ENCODE results near the gene ZNF764. TPM values are rescaled to one million over a fixed set of nuclear protein-coding genes. Genes with fewer than 3 reads are reported as not detected.

The ZNF764 gene
- total and polyA plus RNA-seq, 9 of the 15 experiments (the other 6 are each of a cell fraction or from before 2014, with no cell fraction given): 0.69 to 10.1 (median 4.1) TPM

DNA sequence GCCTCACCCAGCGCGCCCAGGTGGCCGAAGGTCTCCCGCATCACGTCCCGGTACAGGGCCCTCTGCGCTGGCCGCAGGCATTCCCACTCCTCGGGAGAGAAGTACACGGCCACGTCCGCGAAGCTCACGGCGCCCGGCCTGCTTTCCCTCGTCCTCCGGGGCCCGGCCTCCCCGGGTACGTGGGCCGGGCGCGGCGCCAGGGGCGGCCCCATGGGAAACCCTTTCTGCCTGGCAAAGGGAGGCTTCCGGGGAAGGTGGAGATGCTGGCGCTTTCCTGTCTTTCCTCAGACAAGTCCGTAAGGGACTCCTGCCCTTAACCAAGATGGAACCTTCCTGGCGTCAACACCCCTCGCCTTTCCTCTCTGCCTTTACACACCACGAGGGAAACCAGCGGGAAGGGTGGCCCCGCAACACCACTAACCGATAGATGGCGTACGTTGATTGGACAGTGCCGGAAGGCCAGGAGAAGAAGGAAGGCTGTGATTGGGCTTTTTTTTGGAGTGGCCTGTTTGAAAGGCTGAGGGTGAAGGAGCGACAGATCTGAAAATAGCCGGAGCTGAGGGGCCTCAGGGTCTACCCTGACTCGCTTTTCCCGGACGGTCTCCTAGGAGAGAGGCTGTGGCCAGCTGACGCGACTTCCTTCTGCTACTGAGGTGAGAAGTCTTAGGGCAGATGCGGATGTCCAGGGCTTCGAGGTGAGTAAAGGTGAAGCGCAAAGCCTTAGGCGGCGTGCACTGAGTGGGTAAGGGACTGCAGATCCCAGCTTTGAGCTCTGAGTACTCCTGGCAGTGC lies 27.4 kb upstream of the ZNF764 start, which contains the start of gene ZNF785 (continued):
- TF ChIP-seq DIDO1 (tag; IDR thresholded peaks at IDR 0.05; ENCODE audit: low read depth): peak; percentile 78
- peak in 1 of 2 experiments; percentile 76; a peak in 2 of 4 replicates for TF ChIP-seq TRIM24 (IDR thresholded peaks at IDR 0.05)
- TF ChIP-seq SP1 (CRISPR knock-in tag; IDR thresholded peaks at IDR 0.05): peak; percentile 93
- no peak for TF ChIP-seq MED1 (CRISPR knock-in tag; IDR thresholded peaks at IDR 0.05; ENCODE audit: borderline replicate concordance)
- TF ChIP-seq NCOR1 (IDR thresholded peaks at IDR 0.05): no peak
- TF ChIP-seq ZNF282 (CRISPR knock-in tag; IDR thresholded peaks at IDR 0.05): peak; percentile 97
- peak; percentile 95 for TF ChIP-seq ASH1L (IDR thresholded peaks at IDR 0.05; ENCODE audit: borderline replicate concordance, low read depth, partially characterized antibody)
- no peak for TF ChIP-seq ZNF217 (CRISPR knock-in tag; IDR thresholded peaks at IDR 0.05)
- TF ChIP-seq CREB1 (IDR thresholded peaks at IDR 0.05): peak; percentile 56
- peak; percentile 78; the same call in 1 of the 2 replicates for TF ChIP-seq CREB1 (CRISPR knock-in tag; IDR thresholded peaks at IDR 0.05)
- TF ChIP-seq ZNF311 (CRISPR knock-in tag; IDR thresholded peaks at IDR 0.05): peak; percentile 58; the same call in 1 of the 2 replicates
- TF ChIP-seq CHD2 (IDR thresholded peaks at IDR 0.05; ENCODE audit: low read depth, low read length): peak; percentile 80
- no peak for TF ChIP-seq PHTF2 (CRISPR knock-in tag; IDR thresholded peaks at IDR 0.05)
- TF ChIP-seq CCNT2 (IDR thresholded peaks at IDR 0.05; ENCODE audit: borderline replicate concordance, extremely low read depth, insufficient read length, low read depth, low read length): peak; percentile 49
- TF ChIP-seq TAF15 (IDR thresholded peaks at IDR 0.05; ENCODE audit: low read depth, low read length): no peak
- TF ChIP-seq, protein P1, sequence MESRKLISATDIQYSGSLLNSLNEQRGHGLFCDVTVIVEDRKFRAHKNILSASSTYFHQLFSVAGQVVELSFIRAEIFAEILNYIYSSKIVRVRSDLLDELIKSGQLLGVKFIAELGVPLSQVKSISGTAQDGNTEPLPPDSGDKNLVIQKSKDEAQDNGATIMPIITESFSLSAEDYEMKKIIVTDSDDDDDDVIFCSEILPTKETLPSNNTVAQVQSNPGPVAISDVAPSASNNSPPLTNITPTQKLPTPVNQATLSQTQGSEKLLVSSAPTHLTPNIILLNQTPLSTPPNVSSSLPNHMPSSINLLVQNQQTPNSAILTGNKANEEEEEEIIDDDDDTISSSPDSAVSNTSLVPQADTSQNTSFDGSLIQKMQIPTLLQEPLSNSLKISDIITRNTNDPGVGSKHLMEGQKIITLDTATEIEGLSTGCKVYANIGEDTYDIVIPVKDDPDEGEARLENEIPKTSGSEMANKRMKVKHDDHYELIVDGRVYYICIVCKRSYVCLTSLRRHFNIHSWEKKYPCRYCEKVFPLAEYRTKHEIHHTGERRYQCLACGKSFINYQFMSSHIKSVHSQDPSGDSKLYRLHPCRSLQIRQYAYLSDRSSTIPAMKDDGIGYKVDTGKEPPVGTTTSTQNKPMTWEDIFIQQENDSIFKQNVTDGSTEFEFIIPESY (CRISPR knock-in tag; IDR thresholded peaks at IDR 0.05): peak; percentile 93
- peak; percentile 79; the same call in 1 of the 2 replicates for TF ChIP-seq LEF1 (IDR thresholded peaks at IDR 0.05)
- peak; percentile 100 for TF ChIP-seq L3MBTL2 (IDR thresholded peaks at IDR 0.05)
- TF ChIP-seq SAFB (IDR thresholded peaks at IDR 0.05; ENCODE audit: borderline replicate concordance, low read depth, low read length): no peak
- TF ChIP-seq ZNF699 (CRISPR knock-in tag; IDR thresholded peaks at IDR 0.05; ENCODE audit: insufficient replicate concordance): no peak
- peak; percentile 68; the same call in 1 of the 2 replicates for TF ChIP-seq CTBP1 (IDR thresholded peaks at IDR 0.05; ENCODE audit: borderline replicate concordance)
- TF ChIP-seq POLR2AphosphoS2 (IDR thresholded peaks at IDR 0.05; ENCODE audit: low read length): peak; percentile 74; the same call in 1 of the 2 replicates
- peak; percentile 49; the same call in 1 of the 2 replicates for TF ChIP-seq ZBTB7A (IDR thresholded peaks at IDR 0.05; ENCODE audit: borderline replicate concordance, control insufficient read depth, low read depth, low read length)
- peak; percentile 96 to 100 (median 98) for TF ChIP-seq YY1 (IDR thresholded peaks at IDR 0.05; ENCODE audit: borderline replicate concordance in 1 of 3, control insufficient read depth in 1 of 3, extremely low read depth in 1 of 3, insufficient read depth in 3 of 3, insufficient read length in 1 of 3, insufficient replicate concordance in 2 of 3, low read depth in 1 of 3, low read length in 2 of 3)
- TF ChIP-seq NR2C2 (CRISPR knock-in tag; IDR thresholded peaks at IDR 0.05): peak; percentile 90
- peak; percentile 98 for TF ChIP-seq NR2C2 (tag; IDR thresholded peaks at IDR 0.05)

All from K562 (cell line).